GM12873 (cell line): Measurements from ENCODE around the gene COCH.

Experiments used
- CTCF ChIP-seq: IDR thresholded peaks from 2 replicates; pipeline ENCODE4 v1.5.1; 2012; ENCODE audit warnings: low read depth, mild to moderate bottlenecking, moderate library complexity, low read length, control low read depth; ENCODE audit not compliant: insufficient read depth; ENCODE audit errors: missing control alignments

Gene COCH

GRCh38 chr14:30874120-30874998, at the start of gene COCH:
Gene COCH (plus strand): TSS chr14:30874559. CDS start chr14:30874939, 380 bp downstream.
- peak; percentile 51 for TF ChIP-seq CTCF

- TF ChIP-seq CTCF = no peak
Observed at GRCh38 chr14:30826070-30826469, 48.3 kb upstream of the COCH start.

- no peak for TF ChIP-seq CTCF
Observed at GRCh38 chr14:30829853-30830252, 44.5 kb upstream of the COCH start.

GRCh38 chr14:30834353-30834752, 40.0 kb upstream of the COCH start:
- no peak for TF ChIP-seq CTCF

GRCh38 chr14:30838351-30838750, 36.0 kb upstream of the COCH start:
- TF ChIP-seq CTCF = no peak

GRCh38 chr14:30840086-30840779, 34.1 kb upstream of the COCH start:
- no peak for TF ChIP-seq CTCF

GRCh38 chr14:30842431-30842830, 31.9 kb upstream of the COCH start:
- no peak for TF ChIP-seq CTCF
